CD4-positive, alpha-beta T cell (primary cell): Measurements from ENCODE around the gene CHRNA9. TPM values are rescaled to one million over a fixed set of nuclear protein-coding genes. Genes with fewer than 3 reads are reported as not detected.

Experiments
- ATAC-seq: fragments of 200-7000 bp; cut with Tn5 transposase; one replicate; pipeline ENCODE4 v1.10.0; 2022; ENCODE audit warnings: mild to moderate bottlenecking; ENCODE audit not compliant: poor library complexity
- CTCF ChIA-PET: fragments of 350-600 bp; sonication (Branson Sonifier 250); formaldehyde crosslinking; loops from one replicate; lab custom pipeline; 2021; ENCODE audit warnings: antibody characterized with exemption, inconsistent platforms; lab: Charles Lee
- POLR2A ChIA-PET: fragments of 350-600 bp; sonication (Branson Sonifier 250); formaldehyde crosslinking; loops from one replicate; lab custom pipeline; 2021; ENCODE audit warnings: antibody characterized with exemption, inconsistent platforms; lab: Charles Lee
- DNase-seq, 14 experiments: peaks; one replicate each; pipeline ENCODE4 v3.0.0-alpha.2; 2013 to 2020; ENCODE audit warnings: mixed read lengths in 2 of 14
- H3K27ac ChIP-seq, 2 donors: one replicate each; pipeline versions ENCODE4 v1.5.1 to v1.7.0; 2013; ENCODE audit warnings: low read length in 2 of 2, low read depth in 1 of 2, mild to moderate bottlenecking in 1 of 2
- H3K27me3 ChIP-seq, 2 experiments: 1 replicate in 1 of 2; 2 replicates in 1 of 2; pipeline versions ENCODE4 v1.6.1 to v1.7.0; 2013; ENCODE audit warnings: low read length in 2 of 2, control low read depth in 1 of 2, mild to moderate bottlenecking in 1 of 2, moderate library complexity in 1 of 2; ENCODE audit not compliant: insufficient read depth in 2 of 2, control insufficient read depth in 1 of 2
- H3K36me3 ChIP-seq: one replicate; pipeline ENCODE4 v1.6.1; 2013; ENCODE audit warnings: low read length, control low read depth; ENCODE audit not compliant: insufficient read depth
- H3K4me1 ChIP-seq: one replicate; pipeline ENCODE4 v1.6.1; 2013; ENCODE audit warnings: low read length, control low read depth; ENCODE audit not compliant: insufficient read depth
- H3K4me3 ChIP-seq: one replicate; pipeline ENCODE4 v1.5.1; 2013; ENCODE audit warnings: mild to moderate bottlenecking, low read length, moderate library complexity
- H3K9me3 ChIP-seq, 2 experiments: 1 replicate in 1 of 2; 2 replicates in 1 of 2; pipeline versions ENCODE4 v1.6.1 to v1.7.0; 2013; ENCODE audit warnings: low read length in 2 of 2, mild to moderate bottlenecking in 2 of 2, control low read depth in 1 of 2, moderate library complexity in 1 of 2; ENCODE audit not compliant: control insufficient read depth in 1 of 2, insufficient read depth in 1 of 2
- H3K27ac Mint-ChIP-seq: one replicate; pipeline ENCODE4 v1.8.0; 2020; ENCODE audit warnings: mixed read lengths
- H3K27me3 Mint-ChIP-seq: one replicate; pipeline ENCODE4 v1.8.0; 2021; ENCODE audit warnings: mixed read lengths
- H3K36me3 Mint-ChIP-seq: one replicate; pipeline ENCODE4 v1.8.0; 2021; ENCODE audit warnings: low read depth, mixed read lengths
- H3K4me1 Mint-ChIP-seq: one replicate; pipeline ENCODE4 v1.8.0; 2021; ENCODE audit warnings: low read depth, mixed read lengths
- H3K4me3 Mint-ChIP-seq: one replicate; pipeline ENCODE4 v1.8.0; 2020; ENCODE audit warnings: mild to moderate bottlenecking, mixed read lengths
- H3K9me3 Mint-ChIP-seq: one replicate; pipeline ENCODE4 v1.8.0; 2020; ENCODE audit warnings: mixed read lengths
- intact Hi-C, 2 experiments: fragments of 100-400 bp; cut with DNase I in 1 of 2; cut with micrococcal nuclease in 1 of 2; formaldehyde crosslinking; loops; one replicate each; pipeline versions ENCODE4 v1.15.1 to v1.9.0; 2023 to 2025; cut with DNase I, micrococcal nuclease
- total RNA-seq, 174 experiments: library from RNA in 2 of 174; stranded (reverse) in 2 of 174; gene quantifications; one replicate each; pipeline ENCODE4 v1.2.3 and lab custom pipeline; 2021 to 2026
- TF ChIP-seq, protein P1 (sequence below): fragments of 200-600 bp; IDR thresholded peaks from one replicate; pipeline ENCODE4 v1.8.0; 2022; ENCODE audit warnings: antibody characterized with exemption, mild to moderate bottlenecking

CHRNA9 gene
- total RNA-seq, 2 experiments from 2014 or later, result not detected

DNA sequence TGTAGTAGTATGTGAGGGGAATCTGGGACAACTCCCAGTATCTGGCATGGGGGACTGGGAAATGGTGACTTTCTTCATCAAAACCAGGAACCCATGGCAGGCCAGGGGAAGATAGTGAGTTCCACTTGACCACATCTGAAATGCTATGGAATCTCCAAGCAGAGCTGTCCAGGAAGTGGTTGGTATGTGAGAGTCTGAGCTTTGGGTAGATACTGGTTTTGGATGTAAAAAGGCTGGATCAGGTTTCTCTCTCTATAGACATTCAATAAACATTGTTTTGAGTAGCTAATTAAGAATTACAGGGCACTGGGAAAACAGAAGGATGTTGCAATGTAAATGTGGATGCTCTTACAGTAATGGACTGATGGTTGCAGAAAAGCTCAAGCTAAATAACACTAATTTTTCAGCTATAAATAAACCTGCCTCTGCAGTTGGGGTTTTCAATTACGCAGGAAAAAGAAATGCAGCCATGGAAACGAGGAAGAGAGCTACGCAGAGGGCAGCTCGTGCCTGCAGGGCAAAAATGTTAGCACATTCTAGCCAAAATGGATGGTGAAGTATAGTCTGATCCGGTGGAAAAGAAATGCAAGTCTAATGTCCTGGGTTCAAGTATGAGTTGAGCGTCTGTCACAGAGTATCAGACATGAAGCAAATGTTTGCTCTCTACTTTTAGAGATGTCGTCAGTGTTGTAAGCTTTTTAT lies 13.4 kb upstream of the CHRNA9 start:
- DNase-seq, result no peak
- Histone ChIP-seq H3K27ac (no peak overlapping the region), H3K36me3 (no peaks in the 10 kb centered on the region), H3K4me1 (peaks cover 8% of the 10 kb centered on the region), H3K9me3 (no peaks in the 10 kb centered on the region), H3K27me3 (no peaks in the 10 kb centered on the region), H3K4me3 (no peak overlapping the region)
- H3K4me1 Mint-ChIP-seq, result peaks cover 33% of the 10 kb centered on the region
- peak overlapping the region; percentile 16 for H3K27ac Mint-ChIP-seq
- TF ChIP-seq, protein P1, sequence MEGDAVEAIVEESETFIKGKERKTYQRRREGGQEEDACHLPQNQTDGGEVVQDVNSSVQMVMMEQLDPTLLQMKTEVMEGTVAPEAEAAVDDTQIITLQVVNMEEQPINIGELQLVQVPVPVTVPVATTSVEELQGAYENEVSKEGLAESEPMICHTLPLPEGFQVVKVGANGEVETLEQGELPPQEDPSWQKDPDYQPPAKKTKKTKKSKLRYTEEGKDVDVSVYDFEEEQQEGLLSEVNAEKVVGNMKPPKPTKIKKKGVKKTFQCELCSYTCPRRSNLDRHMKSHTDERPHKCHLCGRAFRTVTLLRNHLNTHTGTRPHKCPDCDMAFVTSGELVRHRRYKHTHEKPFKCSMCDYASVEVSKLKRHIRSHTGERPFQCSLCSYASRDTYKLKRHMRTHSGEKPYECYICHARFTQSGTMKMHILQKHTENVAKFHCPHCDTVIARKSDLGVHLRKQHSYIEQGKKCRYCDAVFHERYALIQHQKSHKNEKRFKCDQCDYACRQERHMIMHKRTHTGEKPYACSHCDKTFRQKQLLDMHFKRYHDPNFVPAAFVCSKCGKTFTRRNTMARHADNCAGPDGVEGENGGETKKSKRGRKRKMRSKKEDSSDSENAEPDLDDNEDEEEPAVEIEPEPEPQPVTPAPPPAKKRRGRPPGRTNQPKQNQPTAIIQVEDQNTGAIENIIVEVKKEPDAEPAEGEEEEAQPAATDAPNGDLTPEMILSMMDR, result no peak
- intact Hi-C loops, result loop anchor here in 1 of 2 experiments (10.0 kb wide), 1 partner anchor 637 kb away; no protein-coding TSS in a partner anchor
- POLR2A ChIA-PET, result interaction anchor here (0.6 to 1.6 kb wide), 9 partner anchors 10 to 635 kb away, joined by 3 to 6 read pairs (median 3); no protein-coding TSS in a partner anchor
- ATAC-seq, result no peak
- CTCF ChIA-PET, result interaction anchor here (0.6 to 0.9 kb wide), 4 partner anchors 12 to 266 kb away, joined by 3 read pairs; partner anchors contain the start of gene N4BP2
- H3K27me3 Mint-ChIP-seq, result no peaks in the 10 kb centered on the region
- no peaks in the 10 kb centered on the region for H3K36me3 Mint-ChIP-seq
- H3K4me3 Mint-ChIP-seq, result no peak overlapping the region
- H3K9me3 Mint-ChIP-seq, result no peaks in the 10 kb centered on the region

DNA sequence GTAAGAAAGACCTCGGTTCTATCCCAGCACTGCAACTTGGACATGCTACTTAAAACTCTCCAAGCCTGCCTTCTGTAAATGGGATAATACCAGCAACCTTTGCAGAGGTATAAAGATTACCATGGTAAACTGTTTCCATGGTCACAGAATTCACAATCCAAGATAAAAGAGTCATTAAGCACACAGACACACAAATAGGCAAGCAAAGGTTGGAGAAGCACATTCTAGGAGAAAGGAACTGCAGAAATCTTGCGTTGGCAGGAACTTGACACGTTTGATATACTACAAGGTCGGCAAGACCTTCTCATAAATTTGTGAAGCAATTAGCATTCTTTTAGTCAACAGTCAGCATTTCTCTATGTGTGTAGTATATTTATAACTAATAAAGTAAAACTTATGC lies 12.3 kb upstream of the CHRNA9 start:
- Mint-ChIP-seq H3K27me3 (no peaks in the 10 kb centered on the region), H3K4me3 (no peak overlapping the region), H3K27ac (no peak overlapping the region), H3K9me3 (no peaks in the 10 kb centered on the region), H3K4me1 (peaks cover 25% of the 10 kb centered on the region), H3K36me3 (no peaks in the 10 kb centered on the region)
- Histone ChIP-seq H3K27me3 (no peaks in the 10 kb centered on the region), H3K36me3 (no peaks in the 10 kb centered on the region), H3K27ac (no peak overlapping the region), H3K4me1 (no peaks in the 10 kb centered on the region), H3K4me3 (no peak overlapping the region), H3K9me3 (no peaks in the 10 kb centered on the region)
- ChIA-PET CTCF (no interaction called here), POLR2A (interaction anchor here (1.4 to 1.5 kb wide), 3 partner anchors 11 to 93 kb away, joined by 4 to 5 read pairs (median 4); no protein-coding TSS in a partner anchor)
- TF ChIP-seq, protein P1, result no peak
- ATAC-seq, result no peak
- no peak for DNase-seq
- intact Hi-C loops, result loop anchor here in 1 of 2 experiments (10.0 kb wide), 1 partner anchor 638 kb away; no protein-coding TSS in a partner anchor

DNA sequence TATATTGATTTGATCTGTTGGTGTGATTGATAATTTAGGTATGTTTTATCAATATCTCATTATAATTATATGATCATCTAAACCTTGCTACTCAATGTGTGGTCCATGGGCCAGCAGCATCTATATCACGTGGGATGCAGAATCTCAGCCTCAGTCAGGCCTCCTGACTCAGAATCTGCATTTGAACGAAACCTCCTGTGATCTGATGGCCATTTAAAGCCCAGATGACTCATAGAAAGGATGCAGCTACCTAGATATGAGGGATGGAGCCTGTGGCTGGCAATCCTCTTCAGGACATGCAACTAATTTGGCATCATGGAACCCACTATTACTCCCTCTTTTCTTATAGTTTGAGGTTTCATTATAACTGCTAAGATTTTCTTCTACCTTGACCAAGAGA lies 11.3 kb upstream of the CHRNA9 start:
- Histone ChIP-seq H3K4me3 (no peak overlapping the region), H3K36me3 (no peaks in the 10 kb centered on the region), H3K4me1 (no peaks in the 10 kb centered on the region), H3K9me3 (no peaks in the 10 kb centered on the region), H3K27me3 (no peaks in the 10 kb centered on the region), H3K27ac (no peak overlapping the region)
- Mint-ChIP-seq H3K4me1 (peaks cover 21% of the 10 kb centered on the region), H3K9me3 (no peaks in the 10 kb centered on the region), H3K27ac (no peak overlapping the region), H3K27me3 (no peaks in the 10 kb centered on the region), H3K4me3 (no peak overlapping the region), H3K36me3 (no peaks in the 10 kb centered on the region)
- no peak for DNase-seq
- CTCF ChIA-PET, result no interaction called here
- TF ChIP-seq, protein P1, result no peak
- ATAC-seq, result no peak
- POLR2A ChIA-PET, result interaction anchor here (1.0 kb wide), 1 partner anchor 14 kb away, joined by 4 read pairs; no protein-coding TSS in a partner anchor
- intact Hi-C loops, result loop anchor here in 1 of 2 experiments (1.0 to 10.0 kb wide), 4 partner anchors 175 to 639 kb away; partner anchors contain the start of gene N4BP2
